ENCODE measurements around the gene TM7SF3. TPM values are rescaled to one million over a fixed set of nuclear protein-coding genes. Genes with fewer than 3 reads are reported as not detected.
"Not testable (repeated sequence)": the region's sequence is repeated elsewhere in the genome, so short reads cannot be mapped to it uniquely, and the experiment has no call there.

TM7SF3 gene
- total RNA-seq, 2 experiments from 2014 or later: 24.2 to 28.5 TPM

- H3K4me1 Mint-ChIP-seq (ENCODE audit: low read depth): no peaks in the 10 kb centered on the region
- POLR2A ChIA-PET: no interaction called here
- H3K4me3 Mint-ChIP-seq: no peak overlapping the region
- H3K36me3 Mint-ChIP-seq: peaks cover 48% of the 10 kb centered on the region
- peaks cover 4% of the 10 kb centered on the region for H3K9me3 Mint-ChIP-seq
- H3K27me3 Mint-ChIP-seq: no peaks in the 10 kb centered on the region
- CTCF ChIA-PET: interaction anchor here (0.7 kb wide), 1 partner anchor 77 kb away, joined by 3 read pairs; no protein-coding TSS in a partner anchor
- no peak for DNase-seq
- intact Hi-C loops (cut with micrococcal nuclease): no loop called here
- H3K27ac Mint-ChIP-seq: no peak overlapping the region
Observed at GRCh38 chr12:27034607-27035293, 20.6 kb upstream of the TM7SF3 start.

- Mint-ChIP-seq H3K27me3 (no peaks in the 10 kb centered on the region), H3K9me3 (peaks cover 3% of the 10 kb centered on the region), H3K4me1 (ENCODE audit: low read depth) (no peaks in the 10 kb centered on the region), H3K36me3 (peaks cover 45% of the 10 kb centered on the region), H3K27ac (no peak overlapping the region), H3K4me3 (no peak overlapping the region)
- CTCF ChIA-PET: no interaction called here
- no peak for DNase-seq
- intact Hi-C loops (cut with micrococcal nuclease): no loop called here
- POLR2A ChIA-PET: no interaction called here
Observed at GRCh38 chr12:27032679-27033078, 18.5 kb upstream of the TM7SF3 start.

- H3K36me3 Mint-ChIP-seq: peaks cover 43% of the 10 kb centered on the region
- ChIA-PET CTCF (no interaction called here), POLR2A (no interaction called here)
Observed at GRCh38 chr12:27031531-27031930, 17.3 kb upstream of the TM7SF3 start.

GRCh38 chr12:27026257-27026656, 12.1 kb upstream of the TM7SF3 start:
- H3K27me3 Mint-ChIP-seq: no peaks in the 10 kb centered on the region
- ChIA-PET CTCF (interaction anchor here (1.0 to 3.7 kb wide), 2 partner anchors 11 to 12 kb away, joined by 3 to 15 read pairs; partner anchors contain the start of gene TM7SF3), POLR2A (no interaction called here)
- DNase-seq: no peak
- H3K4me3 Mint-ChIP-seq: no peak overlapping the region
- H3K9me3 Mint-ChIP-seq: no peaks in the 10 kb centered on the region
- intact Hi-C loops (cut with micrococcal nuclease): loop anchor here (10.0 kb wide), 1 partner anchor 499 kb away; the partner anchor contains the start of gene PPFIBP1
- peaks cover 19% of the 10 kb centered on the region for H3K36me3 Mint-ChIP-seq
- peaks cover 40% of the 10 kb centered on the region for H3K4me1 Mint-ChIP-seq (ENCODE audit: low read depth)
- no peak overlapping the region for H3K27ac Mint-ChIP-seq

More at GRCh38 chr12:27031531-27031930, 17.3 kb upstream of the TM7SF3 start:
- Mint-ChIP-seq H3K4me3 (no peak overlapping the region), H3K27me3 (no peaks in the 10 kb centered on the region), H3K27ac (no peak overlapping the region), H3K4me1 (ENCODE audit: low read depth) (no peaks in the 10 kb centered on the region), H3K9me3 (peaks cover 3% of the 10 kb centered on the region)
- DNase-seq: no peak
- intact Hi-C loops (cut with micrococcal nuclease): no loop called here

GRCh38 chr12:27025116-27025515, 10.9 kb upstream of the TM7SF3 start:
- H3K4me1 Mint-ChIP-seq (ENCODE audit: low read depth): peaks cover 40% of the 10 kb centered on the region
- H3K27ac Mint-ChIP-seq: no peak overlapping the region
- DNase-seq: no peak
- no peak overlapping the region for H3K4me3 Mint-ChIP-seq
- ChIA-PET CTCF (interaction anchor here (0.9 to 1.4 kb wide), 4 partner anchors 9 to 280 kb away, joined by 3 to 5 read pairs (median 4); no protein-coding TSS in a partner anchor), POLR2A (no interaction called here)
- H3K36me3 Mint-ChIP-seq: peaks cover 16% of the 10 kb centered on the region
- no peaks in the 10 kb centered on the region for H3K9me3 Mint-ChIP-seq
- H3K27me3 Mint-ChIP-seq: no peaks in the 10 kb centered on the region
- intact Hi-C loops (cut with micrococcal nuclease): loop anchor here (10.0 kb wide), 1 partner anchor 500 kb away; the partner anchor contains the start of gene PPFIBP1

- H3K27ac Mint-ChIP-seq: no peak overlapping the region
- no peaks in the 10 kb centered on the region for H3K9me3 Mint-ChIP-seq
- intact Hi-C loops (cut with micrococcal nuclease): loop anchor here (5.0 to 10.0 kb wide), 2 partner anchors 98 to 501 kb away; partner anchors contain the start of gene PPFIBP1
- CTCF ChIA-PET: interaction anchor here (1.2 to 4.5 kb wide), 4 partner anchors 8 to 282 kb away, joined by 4 to 23 read pairs (median 4); no protein-coding TSS in a partner anchor
- POLR2A ChIA-PET: no interaction called here
- H3K4me1 Mint-ChIP-seq (ENCODE audit: low read depth): peaks cover 40% of the 10 kb centered on the region
- DNase-seq: no peak
- H3K27me3 Mint-ChIP-seq: no peaks in the 10 kb centered on the region
- no peak overlapping the region for H3K4me3 Mint-ChIP-seq
- H3K36me3 Mint-ChIP-seq: peaks cover 13% of the 10 kb centered on the region
Observed at GRCh38 chr12:27024291-27024690, 10.1 kb upstream of the TM7SF3 start.

- Mint-ChIP-seq H3K36me3 (peaks cover 4% of the 10 kb centered on the region), H3K27me3 (no peaks in the 10 kb centered on the region), H3K9me3 (no peaks in the 10 kb centered on the region), H3K4me3 (no peak overlapping the region), H3K4me1 (ENCODE audit: low read depth) (peaks cover 36% of the 10 kb centered on the region), H3K27ac (no peak overlapping the region)
- CTCF ChIA-PET: interaction anchor here (0.9 to 4.5 kb wide), 3 partner anchors 9 to 285 kb away, joined by 4 to 23 read pairs (median 5); no protein-coding TSS in a partner anchor
- POLR2A ChIA-PET: no interaction called here
- intact Hi-C loops (cut with micrococcal nuclease): loop anchor here (5.0 to 10.0 kb wide), 2 partner anchors 102 to 504 kb away; partner anchors contain the start of gene PPFIBP1
- no peak for DNase-seq
Observed at GRCh38 chr12:27020761-27021160, 6.6 kb upstream of the TM7SF3 start.

- peaks cover 28% of the 10 kb centered on the region for H3K4me1 Mint-ChIP-seq (ENCODE audit: low read depth)
- CTCF ChIA-PET: interaction anchor here (0.6 to 1.5 kb wide), 3 partner anchors 14 to 288 kb away, joined by 3 to 9 read pairs (median 4); no protein-coding TSS in a partner anchor
- DNase-seq: no peak
- peaks cover 4% of the 10 kb centered on the region for H3K36me3 Mint-ChIP-seq
- POLR2A ChIA-PET: no interaction called here
- no peak overlapping the region for H3K4me3 Mint-ChIP-seq
- H3K9me3 Mint-ChIP-seq: no peaks in the 10 kb centered on the region
- intact Hi-C loops (cut with micrococcal nuclease): no loop called here
- H3K27ac Mint-ChIP-seq: no peak overlapping the region
- H3K27me3 Mint-ChIP-seq: no peaks in the 10 kb centered on the region
Observed at GRCh38 chr12:27018037-27018436, 3.9 kb upstream of the TM7SF3 start.

GRCh38 chr12:27017163-27017823, 3.1 kb upstream of the TM7SF3 start:
- DNase-seq; POLR2A ChIA-PET; H3K36me3 Mint-ChIP-seq; H3K4me3 Mint-ChIP-seq; intact Hi-C loops (cut with micrococcal nuclease); H3K27ac Mint-ChIP-seq; H3K27me3 Mint-ChIP-seq; H3K9me3 Mint-ChIP-seq: not testable (repeated sequence)
- CTCF ChIA-PET: interaction anchor here (0.6 to 6.3 kb wide), 5 partner anchors 13 to 288 kb away, joined by 3 to 103 read pairs (median 4); no protein-coding TSS in a partner anchor
- peaks cover 28% of the 10 kb centered on the region for H3K4me1 Mint-ChIP-seq (ENCODE audit: low read depth)

- Mint-ChIP-seq H3K27ac (peak overlapping the region; percentile 89), H3K4me3 (no peak overlapping the region), H3K9me3 (no peaks in the 10 kb centered on the region), H3K27me3 (no peaks in the 10 kb centered on the region), H3K4me1 (ENCODE audit: low read depth) (peaks cover 37% of the 10 kb centered on the region), H3K36me3 (no peaks in the 10 kb centered on the region)
- intact Hi-C loops (cut with micrococcal nuclease): loop anchor here (1.0 to 2.0 kb wide), 7 partner anchors 127 to 891 kb away; partner anchors contain the start of genes BHLHE41 and STK38L
- DNase-seq: no peak
- CTCF ChIA-PET: interaction anchor here (0.6 to 6.3 kb wide), 27 partner anchors 9 to 369 kb away, joined by 3 to 103 read pairs (median 4); partner anchors contain the start of genes BMAL2 and ITPR2
- POLR2A ChIA-PET: interaction anchor here (0.6 to 0.7 kb wide), 2 partner anchors 184 to 290 kb away, joined by 3 read pairs; no protein-coding TSS in a partner anchor
Observed at GRCh38 chr12:27015730-27016076, 1.5 kb upstream of the TM7SF3 start.

- no peaks in the 10 kb centered on the region for H3K9me3 Mint-ChIP-seq
- no peaks in the 10 kb centered on the region for H3K27me3 Mint-ChIP-seq
- peaks cover 42% of the 10 kb centered on the region for H3K4me1 Mint-ChIP-seq (ENCODE audit: low read depth)
- H3K4me3 Mint-ChIP-seq: peak overlapping the region; percentile 85
- POLR2A ChIA-PET: interaction anchor here (0.6 to 1.0 kb wide), 3 partner anchors 8 to 224 kb away, joined by 3 read pairs; no protein-coding TSS in a partner anchor
- DNase-seq: peak; percentile 50
- intact Hi-C loops (cut with micrococcal nuclease): loop anchor here (1.0 to 2.0 kb wide), 14 partner anchors 7 to 890 kb away; partner anchors contain the start of genes BHLHE41, FGFR1OP2, ITPR2 and MED21
- CTCF ChIA-PET: interaction anchor here (0.6 to 6.3 kb wide), 27 partner anchors 10 to 369 kb away, joined by 3 to 103 read pairs (median 4); partner anchors contain the start of genes BMAL2, INTS13 and ITPR2
- H3K36me3 Mint-ChIP-seq: peaks cover 1% of the 10 kb centered on the region
- H3K27ac Mint-ChIP-seq: peak overlapping the region; percentile 89
Observed at GRCh38 chr12:27014859-27015729, 910 bp upstream of the TM7SF3 start.
